GM18858 (cell line): ENCODE data around the gene LYRM2.
"Not testable (repeated sequence)": the region's sequence is repeated elsewhere in the genome, so short reads cannot be mapped to it uniquely, and the experiment has no call there.

ENCODE experiments used
- ATAC-seq: cut with Tn5 transposase; IDR thresholded peaks from one replicate; pipeline ENCODE4 v1.9.1; 2021; ENCODE audit not compliant: unreplicated experiment

Gene LYRM2

GRCh38 chr6:89649682-89650081, 11.1 kb upstream of the LYRM2 start:
- no peak for ATAC-seq

GRCh38 chr6:89644864-89645263, 6.3 kb upstream of the LYRM2 start:
- no peak for ATAC-seq

- ATAC-seq = no peak
These were observed 4.9 kb upstream of the LYRM2 start for GRCh38 chr6:89643406-89643805.

GRCh38 chr6:89642956-89643355, 4.4 kb upstream of the LYRM2 start:
- ATAC-seq = no peak

- ATAC-seq = not testable (repeated sequence)
These were observed 3.0 kb upstream of the LYRM2 start for GRCh38 chr6:89641581-89641980.

GRCh38 chr6:89640804-89641203, 2.3 kb upstream of the LYRM2 start:
- ATAC-seq = no peak

GRCh38 chr6:89637960-89638319, 607 bp downstream of the LYRM2 start:
- no peak for ATAC-seq

GRCh38 chr6:89636412-89636811, 2.1 kb downstream of the LYRM2 start:
- not testable (repeated sequence) for ATAC-seq

GRCh38 chr6:89630488-89630887, 8.1 kb downstream of the LYRM2 start:
- ATAC-seq = no peak

GRCh38 chr6:89623749-89624148, 14.8 kb downstream of the LYRM2 start:
- ATAC-seq = no peak

GRCh38 chr6:89619567-89619966, 19.0 kb downstream of the LYRM2 start:
- no peak for ATAC-seq

GRCh38 chr6:89618026-89618425, 20.5 kb downstream of the LYRM2 start:
- no peak for ATAC-seq

GRCh38 chr6:89616531-89616930, 22.0 kb downstream of the LYRM2 start:
- ATAC-seq = no peak

- ATAC-seq = no peak
These were observed 22.7 kb downstream of the LYRM2 start for GRCh38 chr6:89615882-89616281.

- no peak for ATAC-seq
These were observed 24.8 kb downstream of the LYRM2 start for GRCh38 chr6:89613790-89614189.

- no peak for ATAC-seq
These were observed 26.4 kb downstream of the LYRM2 start for GRCh38 chr6:89612121-89612520.

GRCh38 chr6:89611666-89612065, 26.9 kb downstream of the LYRM2 start:
- no peak for ATAC-seq

- ATAC-seq = no peak
These were observed 28.4 kb downstream of the LYRM2 start for GRCh38 chr6:89610149-89610642.

GRCh38 chr6:89605861-89606260, 32.7 kb downstream of the LYRM2 start:
- no peak for ATAC-seq

GRCh38 chr6:89604653-89605052, 33.9 kb downstream of the LYRM2 start:
- no peak for ATAC-seq

GRCh38 chr6:89602166-89602565, 36.4 kb downstream of the LYRM2 start:
- no peak for ATAC-seq

GRCh38 chr6:89599727-89600126, 38.8 kb downstream of the LYRM2 start:
- ATAC-seq = no peak

GRCh38 chr6:89597988-89598387, 40.6 kb downstream of the LYRM2 start:
- ATAC-seq = no peak

GRCh38 chr6:89597372-89597771, 41.2 kb downstream of the LYRM2 start:
- ATAC-seq = no peak
